CD4-positive, CD25-positive, alpha-beta regulatory T cell (primary cell): ENCODE data around the gene IRF9. TPM values are rescaled to one million over a fixed set of nuclear protein-coding genes. Genes with fewer than 3 reads are reported as not detected.

Source experiments
- ATAC-seq, 2 donors: fragments of 150-1000 bp; cut with Tn5 transposase; one replicate each; pipeline ENCODE4 v1.10.0; 2021; ENCODE audit warnings: low read depth in 2 of 2, moderate number of reproducible peaks in 2 of 2, moderate library complexity in 1 of 2
- DNase-seq, 3 donors: peaks; one replicate each; pipeline versions ENCODE4 v3.0.0 to v3.0.0-alpha.2; 2012 to 2022; ENCODE audit warnings: mixed read lengths in 1 of 3
- H3K27ac ChIP-seq: one replicate; pipeline ENCODE4 v1.7.0; 2013; ENCODE audit warnings: mild to moderate bottlenecking, low read length; ENCODE audit not compliant: insufficient read depth, poor library complexity, severe bottlenecking
- H3K27me3 ChIP-seq: one replicate; pipeline ENCODE4 v1.7.0; 2013; ENCODE audit warnings: low read length; ENCODE audit not compliant: control insufficient read depth, insufficient read depth
- H3K36me3 ChIP-seq: one replicate; pipeline ENCODE4 v1.7.0; 2013; ENCODE audit warnings: mild to moderate bottlenecking, low read length, moderate library complexity; ENCODE audit not compliant: control insufficient read depth, insufficient read depth
- H3K4me1 ChIP-seq: 2 replicates; pipeline ENCODE4 v1.7.0; 2013; ENCODE audit warnings: mild to moderate bottlenecking, low read length; ENCODE audit not compliant: insufficient read depth, control insufficient read depth, poor library complexity, severe bottlenecking
- H3K4me3 ChIP-seq: one replicate; pipeline ENCODE4 v1.7.0; 2013; ENCODE audit warnings: low read depth, mild to moderate bottlenecking, low read length, moderate library complexity
- H3K9me3 ChIP-seq, 2 experiments: 1 replicate in 1 of 2; 2 replicates in 1 of 2; pipeline ENCODE4 v1.7.0; 2013; ENCODE audit warnings: low read length in 2 of 2, mild to moderate bottlenecking in 1 of 2, moderate library complexity in 1 of 2; ENCODE audit not compliant: control insufficient read depth in 2 of 2
- H3K27ac Mint-ChIP-seq, 3 donors: one replicate each; pipeline ENCODE4 v1.8.0; 2020 to 2022; ENCODE audit warnings: mild to moderate bottlenecking in 3 of 3, mixed read lengths in 3 of 3, moderate library complexity in 2 of 3
- H3K27me3 Mint-ChIP-seq: one replicate; pipeline ENCODE4 v1.8.0; 2022; ENCODE audit warnings: mild to moderate bottlenecking, mixed read lengths
- H3K36me3 Mint-ChIP-seq: one replicate; pipeline ENCODE4 v1.8.0; 2020; ENCODE audit warnings: mixed read lengths
- H3K4me1 Mint-ChIP-seq, 4 donors: one replicate each; pipeline ENCODE4 v1.8.0; 2020 to 2022; ENCODE audit warnings: mixed read lengths in 4 of 4, mild to moderate bottlenecking in 1 of 4
- H3K4me3 Mint-ChIP-seq, 4 donors: one replicate each; pipeline ENCODE4 v1.8.0; 2020 to 2022; ENCODE audit warnings: mild to moderate bottlenecking in 4 of 4, mixed read lengths in 4 of 4, moderate library complexity in 3 of 4
- H3K9me3 Mint-ChIP-seq, 7 donors: one replicate each; pipeline ENCODE4 v1.8.0; 2020 to 2022; ENCODE audit warnings: mixed read lengths in 7 of 7, mild to moderate bottlenecking in 3 of 7, moderate library complexity in 2 of 7
- polyA plus RNA-seq, 4 donors: library from polyadenylated mRNA; unstranded; fragments of 300-500 nt; fragmentation: Illumina TruSeq; gene quantifications; one replicate each; pipeline ENCODE4 v1.2.3, GENCODE V29; 2021
- total RNA-seq: library from RNA; stranded (reverse); gene quantifications from one replicate; pipeline ENCODE4 v1.2.3, GENCODE V29; 2022

Gene IRF9
- total and polyA plus RNA-seq, 5 donors from 2014 or later: 105 to 369 (median 127) TPM

GRCh38 chr14:24189059-24189375 lies 28.0 kb downstream of the IRF9 start:
- Mint-ChIP-seq H3K4me3 (peak overlapping the region; percentile 90 to 98 (median 94)), H3K4me1 (peaks cover 22 to 51% (median 28%) of the 10 kb centered on the region in 4 donors)

GRCh38 chr14:24189460-24189859 lies 28.4 kb downstream of the IRF9 start:
- peaks cover 9% of the 10 kb centered on the region for H3K36me3 Mint-ChIP-seq
- peaks cover 22 to 55% (median 32%) of the 10 kb centered on the region in 4 donors for H3K4me1 Mint-ChIP-seq
- Histone ChIP-seq H3K4me1 (peaks cover 24% of the 10 kb centered on the region), H3K27me3 (no peaks in the 10 kb centered on the region), H3K36me3 (peaks cover 32% of the 10 kb centered on the region), H3K27ac (peak overlapping the region; percentile 79), H3K9me3 (no peaks in the 10 kb centered on the region), H3K4me3 (no peak overlapping the region)
- H3K4me3 Mint-ChIP-seq: peak overlapping the region in 2 of 4 donors; percentile 95 to 98
- ATAC-seq (no peak), DNase-seq (no peak)
- H3K27me3 Mint-ChIP-seq: peaks cover 5% of the 10 kb centered on the region
- no peaks in the 10 kb centered on the region for H3K9me3 Mint-ChIP-seq
- peak overlapping the region; percentile 53 to 95 (median 92) for H3K27ac Mint-ChIP-seq

More at GRCh38 chr14:24189059-24189375, 28.0 kb downstream of the IRF9 start:
- H3K27me3 ChIP-seq: no peaks in the 10 kb centered on the region
- no peaks in the 10 kb centered on the region for H3K9me3 ChIP-seq
- peak overlapping the region; percentile 13 for H3K4me3 ChIP-seq
- Mint-ChIP-seq H3K9me3 (no peaks in the 10 kb centered on the region), H3K27ac (peak overlapping the region; percentile 88 to 95 (median 92)), H3K36me3 (peaks cover 9% of the 10 kb centered on the region), H3K27me3 (peaks cover 5% of the 10 kb centered on the region)
- ATAC-seq (no peak), DNase-seq (no peak)
- H3K36me3 ChIP-seq: peaks cover 36% of the 10 kb centered on the region
- H3K27ac ChIP-seq: peak overlapping the region; percentile 79
- H3K4me1 ChIP-seq: peaks cover 20% of the 10 kb centered on the region

- H3K4me1 Mint-ChIP-seq: peaks cover 22 to 62% (median 37%) of the 10 kb centered on the region in 4 donors
- H3K27ac Mint-ChIP-seq: peak overlapping the region in 1 of 3 donors; percentile 92
- Histone ChIP-seq H3K27ac (no peak overlapping the region), H3K36me3 (peaks cover 24% of the 10 kb centered on the region), H3K9me3 (no peaks in the 10 kb centered on the region), H3K4me3 (no peak overlapping the region), H3K27me3 (no peaks in the 10 kb centered on the region), H3K4me1 (peaks cover 31% of the 10 kb centered on the region)
- peak overlapping the region in 1 of 4 donors; percentile 46 for H3K4me3 Mint-ChIP-seq
- DNase-seq (no peak), ATAC-seq (no peak)
- H3K36me3 Mint-ChIP-seq: peaks cover 9% of the 10 kb centered on the region
- no peaks in the 10 kb centered on the region for H3K9me3 Mint-ChIP-seq
- H3K27me3 Mint-ChIP-seq: peaks cover 11% of the 10 kb centered on the region
Observed at GRCh38 chr14:24190416-24190815, 29.4 kb downstream of the IRF9 start.

- Histone ChIP-seq H3K4me1 (peaks cover 41% of the 10 kb centered on the region), H3K36me3 (peaks cover 12% of the 10 kb centered on the region), H3K9me3 (no peaks in the 10 kb centered on the region), H3K27ac (no peak overlapping the region), H3K27me3 (no peaks in the 10 kb centered on the region), H3K4me3 (no peak overlapping the region)
- Mint-ChIP-seq H3K36me3 (peaks cover 9% of the 10 kb centered on the region), H3K4me3 (peak overlapping the region in 3 of 4 donors; percentile 53 to 86 (median 81)), H3K27me3 (peaks cover 15% of the 10 kb centered on the region), H3K27ac (peak overlapping the region; percentile 18 to 57 (median 29)), H3K4me1 (peaks cover 28 to 70% (median 44%) of the 10 kb centered on the region in 4 donors), H3K9me3 (no peaks in the 10 kb centered on the region)
- no peak for ATAC-seq
- no peak for DNase-seq
Observed at GRCh38 chr14:24192933-24193332, 31.9 kb downstream of the IRF9 start.

- no peak for ATAC-seq
- peak overlapping the region; percentile 98 to 99 (median 98) for H3K27ac Mint-ChIP-seq
- H3K4me1 ChIP-seq: peaks cover 40% of the 10 kb centered on the region
Observed at GRCh38 chr14:24194186-24194872, 33.3 kb downstream of the IRF9 start.

GRCh38 chr14:24194873-24195185 lies 33.8 kb downstream of the IRF9 start:
- Mint-ChIP-seq H3K4me1 (peaks cover 27 to 73% (median 44%) of the 10 kb centered on the region in 4 donors), H3K27me3 (peaks cover 13% of the 10 kb centered on the region), H3K4me3 (peak overlapping the region; percentile 94 to 99 (median 96)), H3K36me3 (peaks cover 17% of the 10 kb centered on the region), H3K9me3 (no peaks in the 10 kb centered on the region), H3K27ac (peak overlapping the region; percentile 94 to 98 (median 98))
- no peaks in the 10 kb centered on the region for H3K9me3 ChIP-seq
- DNase-seq (no peak), ATAC-seq (no peak)
- no peaks in the 10 kb centered on the region for H3K27me3 ChIP-seq
- H3K36me3 ChIP-seq: peaks cover 12% of the 10 kb centered on the region
- peaks cover 40% of the 10 kb centered on the region for H3K4me1 ChIP-seq
- peak overlapping the region; percentile 68 for H3K4me3 ChIP-seq
- H3K27ac ChIP-seq: peak overlapping the region; percentile 98

More at GRCh38 chr14:24194186-24194872, 33.3 kb downstream of the IRF9 start:
- H3K4me3 ChIP-seq: peak overlapping the region; percentile 68
- peak overlapping the region; percentile 98 for H3K27ac ChIP-seq
- peaks cover 12% of the 10 kb centered on the region for H3K36me3 ChIP-seq
- no peaks in the 10 kb centered on the region for H3K9me3 ChIP-seq
- DNase-seq: no peak
- peaks cover 16% of the 10 kb centered on the region for H3K36me3 Mint-ChIP-seq
- peak overlapping the region; percentile 94 to 99 (median 96) for H3K4me3 Mint-ChIP-seq
- peaks cover 29 to 72% (median 45%) of the 10 kb centered on the region in 4 donors for H3K4me1 Mint-ChIP-seq
- peaks cover 13% of the 10 kb centered on the region for H3K27me3 Mint-ChIP-seq
- H3K9me3 Mint-ChIP-seq: no peaks in the 10 kb centered on the region
- H3K27me3 ChIP-seq: no peaks in the 10 kb centered on the region

- peak within 1 kb of the TSS; percentile 98 for H3K27ac Mint-ChIP-seq
- H3K4me1 Mint-ChIP-seq: peaks cover 27 to 75% (median 44%) of the 10 kb centered on the region in 4 donors
- H3K4me3 Mint-ChIP-seq: peak within 1 kb of the TSS; percentile 94 to 99 (median 96)
- Histone ChIP-seq H3K36me3 (peaks cover 12% of the 10 kb centered on the region), H3K27me3 (no peaks in the 10 kb centered on the region), H3K4me3 (peak within 1 kb of the TSS; percentile 79), H3K27ac (peak within 1 kb of the TSS; percentile 98), H3K4me1 (peaks cover 40% of the 10 kb centered on the region), H3K9me3 (no peaks in the 10 kb centered on the region)
- DNase-seq (peak; percentile 83 to 95 (median 92)), ATAC-seq (peak; percentile 90 to 91)
- H3K9me3 Mint-ChIP-seq: no peaks in the 10 kb centered on the region
- H3K36me3 Mint-ChIP-seq: peaks cover 17% of the 10 kb centered on the region
- peaks cover 13% of the 10 kb centered on the region for H3K27me3 Mint-ChIP-seq
Observed at GRCh38 chr14:24195186-24196070, 34.4 kb downstream of the IRF9 start, which contains the start of gene TM9SF1. TM9SF1 (minus strand) TSS chr14:24195441; CDS start chr14:24195019, 422 bp downstream.
